Muscle layer of duodenum (tissue), 2 donors: ENCODE results near the gene GRK5.

Experiments used
- H3K27ac ChIP-seq: one replicate; pipeline ENCODE4 v1.7.0; 2013; ENCODE audit warnings: mild to moderate bottlenecking, low read length
- H3K27me3 ChIP-seq: one replicate; pipeline ENCODE4 v1.7.0; 2013; ENCODE audit warnings: low read depth, mild to moderate bottlenecking, control low read depth, low read length
- H3K36me3 ChIP-seq, 2 donors: one replicate each; pipeline ENCODE4 v1.7.0; 2013; ENCODE audit warnings: low read length in 2 of 2, control low read depth in 1 of 2, mild to moderate bottlenecking in 1 of 2; ENCODE audit not compliant: insufficient read depth in 2 of 2, control insufficient read depth in 1 of 2
- H3K4me1 ChIP-seq, 2 donors: one replicate each; pipeline ENCODE4 v1.7.0; 2013; ENCODE audit warnings: low read length in 2 of 2, mild to moderate bottlenecking in 2 of 2, control low read depth in 1 of 2, moderate library complexity in 1 of 2; ENCODE audit not compliant: insufficient read depth in 2 of 2, control insufficient read depth in 1 of 2
- H3K4me3 ChIP-seq, 2 donors: one replicate each; pipeline ENCODE4 v1.7.0; 2013; ENCODE audit warnings: low read length in 2 of 2, low read depth in 1 of 2, mild to moderate bottlenecking in 1 of 2
- H3K9me3 ChIP-seq, 2 donors: one replicate each; pipeline ENCODE4 v1.7.0; 2013; ENCODE audit warnings: low read length in 2 of 2, control low read depth in 1 of 2, mild to moderate bottlenecking in 1 of 2; ENCODE audit not compliant: control insufficient read depth in 1 of 2
- donor health status: healthy.

Gene GRK5

GRCh38 chr10:119302591-119303253 lies 95.4 kb downstream of the GRK5 start:
- Histone ChIP-seq H3K4me3 (no peak overlapping the region), H3K27me3 (no peaks in the 10 kb centered on the region), H3K36me3 (no peaks in the 10 kb centered on the region), H3K27ac (no peak overlapping the region), H3K9me3 (no peaks in the 10 kb centered on the region), H3K4me1 (peaks cover 21 to 30% of the 10 kb centered on the region in 2 donors)

GRCh38 chr10:119303886-119304285 lies 96.5 kb downstream of the GRK5 start:
- Histone ChIP-seq H3K4me1 (peaks cover 21 to 30% of the 10 kb centered on the region in 2 donors), H3K27ac (no peak overlapping the region), H3K9me3 (no peaks in the 10 kb centered on the region), H3K36me3 (no peaks in the 10 kb centered on the region), H3K27me3 (no peaks in the 10 kb centered on the region), H3K4me3 (no peak overlapping the region)

GRCh38 chr10:119304541-119304940 lies 97.2 kb downstream of the GRK5 start:
- no peaks in the 10 kb centered on the region for H3K36me3 ChIP-seq
- peaks cover 21 to 28% of the 10 kb centered on the region in 2 donors for H3K4me1 ChIP-seq
- no peak overlapping the region for H3K4me3 ChIP-seq
- peak overlapping the region; percentile 73 for H3K27ac ChIP-seq
- no peaks in the 10 kb centered on the region for H3K27me3 ChIP-seq
- H3K9me3 ChIP-seq = no peaks in the 10 kb centered on the region

- H3K36me3 ChIP-seq = no peaks in the 10 kb centered on the region
- peaks cover 21 to 26% of the 10 kb centered on the region in 2 donors for H3K4me1 ChIP-seq
- H3K9me3 ChIP-seq = no peaks in the 10 kb centered on the region
- peak overlapping the region; percentile 73 for H3K27ac ChIP-seq
- H3K4me3 ChIP-seq = peak overlapping the region in 1 of 2 donors; percentile 28
- H3K27me3 ChIP-seq = no peaks in the 10 kb centered on the region
Observed at GRCh38 chr10:119305860-119306513, 98.6 kb downstream of the GRK5 start.

GRCh38 chr10:119306514-119306951 lies 99.2 kb downstream of the GRK5 start:
- H3K4me3 ChIP-seq = peak overlapping the region in 1 of 2 donors; percentile 28
- H3K27ac ChIP-seq = peak overlapping the region; percentile 73
- no peaks in the 10 kb centered on the region for H3K9me3 ChIP-seq
- no peaks in the 10 kb centered on the region for H3K36me3 ChIP-seq
- H3K27me3 ChIP-seq = no peaks in the 10 kb centered on the region
- peaks cover 21 to 26% of the 10 kb centered on the region in 2 donors for H3K4me1 ChIP-seq

GRCh38 chr10:119306986-119307392 lies 99.6 kb downstream of the GRK5 start:
- no peaks in the 10 kb centered on the region for H3K9me3 ChIP-seq
- H3K27ac ChIP-seq = no peak overlapping the region
- no peaks in the 10 kb centered on the region for H3K36me3 ChIP-seq
- peaks cover 19 to 25% of the 10 kb centered on the region in 2 donors for H3K4me1 ChIP-seq
- H3K27me3 ChIP-seq = no peaks in the 10 kb centered on the region
- no peak overlapping the region for H3K4me3 ChIP-seq

- Histone ChIP-seq H3K27me3 (no peaks in the 10 kb centered on the region), H3K9me3 (no peaks in the 10 kb centered on the region), H3K4me3 (no peak overlapping the region), H3K36me3 (no peaks in the 10 kb centered on the region), H3K27ac (no peak overlapping the region), H3K4me1 (peaks cover 16 to 23% of the 10 kb centered on the region in 2 donors)
Observed at GRCh38 chr10:119308089-119308488, 100.7 kb downstream of the GRK5 start.

GRCh38 chr10:119308551-119309422 lies 101.4 kb downstream of the GRK5 start:
- Histone ChIP-seq H3K27ac (no peak overlapping the region), H3K36me3 (no peaks in the 10 kb centered on the region), H3K4me3 (no peak overlapping the region), H3K27me3 (no peaks in the 10 kb centered on the region), H3K4me1 (peaks cover 16 to 23% of the 10 kb centered on the region in 2 donors), H3K9me3 (no peaks in the 10 kb centered on the region)

- Histone ChIP-seq H3K4me3 (no peak overlapping the region), H3K27ac (no peak overlapping the region), H3K36me3 (no peaks in the 10 kb centered on the region), H3K27me3 (no peaks in the 10 kb centered on the region), H3K4me1 (peaks cover 16 to 19% of the 10 kb centered on the region in 2 donors), H3K9me3 (no peaks in the 10 kb centered on the region)
Observed at GRCh38 chr10:119309423-119309770, 102.0 kb downstream of the GRK5 start.

- H3K4me3 ChIP-seq = no peak overlapping the region
- H3K27ac ChIP-seq = no peak overlapping the region
- no peaks in the 10 kb centered on the region for H3K27me3 ChIP-seq
- H3K36me3 ChIP-seq = peaks cover 0 to 3% of the 10 kb centered on the region in 2 donors
- H3K4me1 ChIP-seq = peaks cover 25 to 32% of the 10 kb centered on the region in 2 donors
- H3K9me3 ChIP-seq = no peaks in the 10 kb centered on the region
Observed at GRCh38 chr10:119310806-119311205, 103.4 kb downstream of the GRK5 start.

GRCh38 chr10:119312241-119312640 lies 104.9 kb downstream of the GRK5 start:
- Histone ChIP-seq H3K27ac (no peak overlapping the region), H3K27me3 (no peaks in the 10 kb centered on the region), H3K9me3 (no peaks in the 10 kb centered on the region), H3K4me3 (no peak overlapping the region), H3K4me1 (peaks cover 15 to 35% of the 10 kb centered on the region in 2 donors), H3K36me3 (peaks cover 0 to 3% of the 10 kb centered on the region in 2 donors)
